Panc1 (cell line): ENCODE data around the gene TULP4. TPM values are rescaled to one million over a fixed set of nuclear protein-coding genes. Genes with fewer than 3 reads are reported as not detected.

Experiments
- ATAC-seq: fragments of 200-7000 bp; cut with Tn5 transposase; 2 replicates; pipeline ENCODE4 v1.9.1; 2020; ENCODE audit warnings: mild to moderate bottlenecking, moderate library complexity
- BruUV-seq: library from RNA; stranded (reverse); fragments of 400-500 nt; replicated peaks from 2 replicates; lab custom pipeline; 2021; lab: Mats Ljungman, UMichigan
- CTCF ChIA-PET: fragments of 300-600 bp; sonication (Branson Sonifier 250); formaldehyde crosslinking; loops from one replicate; lab custom pipeline; 2022; ENCODE audit warnings: antibody characterized with exemption; lab: Charles Lee
- POLR2A ChIA-PET: fragments of 300-600 bp; sonication (Branson Sonifier 250); formaldehyde crosslinking; loops from one replicate; lab custom pipeline; 2022; ENCODE audit warnings: antibody characterized with exemption; lab: Charles Lee
- DNase-seq: peaks from one replicate; pipeline ENCODE4 v3.0.0-alpha.2; 2010; ENCODE audit warnings: low read depth, low spot score
- H3K27ac ChIP-seq: 2 replicates; pipeline ENCODE4 v1.5.1; 2011; ENCODE audit warnings: mild to moderate bottlenecking, low read length, inconsistent platforms
- H3K27me3 ChIP-seq: fragments of 200-500 bp; sonication (Bioruptor generic); 2 replicates; pipeline ENCODE4 v1.6.0; 2014; ENCODE audit warnings: low read length, inconsistent platforms; ENCODE audit not compliant: control insufficient read depth, insufficient read depth
- H3K36me3 ChIP-seq: fragments of 200-500 bp; sonication (Bioruptor generic); 2 replicates; pipeline ENCODE4 v1.5.1; 2014; ENCODE audit warnings: inconsistent platforms, mild to moderate bottlenecking, low read length, moderate library complexity; ENCODE audit not compliant: control insufficient read depth, insufficient read depth
- H3K4me1 ChIP-seq: 2 replicates; pipeline ENCODE4 v1.5.1; 2011; ENCODE audit warnings: inconsistent platforms, mild to moderate bottlenecking, low read length, moderate library complexity; ENCODE audit not compliant: control insufficient read depth, insufficient read depth
- H3K4me3 ChIP-seq, 2 experiments: 2 replicates each; pipeline ENCODE4 v1.5.1; 2011 to 2012; ENCODE audit warnings: low read depth in 2 of 2, low read length in 2 of 2, mild to moderate bottlenecking in 2 of 2, inconsistent platforms in 1 of 2, moderate library complexity in 1 of 2
- H3K9me3 ChIP-seq: fragments of 200-500 bp; sonication (Bioruptor generic); 2 replicates; pipeline ENCODE4 v1.5.1; 2014; ENCODE audit warnings: low read depth, mild to moderate bottlenecking, inconsistent platforms, low read length, moderate library complexity; ENCODE audit not compliant: control insufficient read depth, insufficient read depth
- CTCF ChIP-seq: fragments of 450-650 bp; IDR thresholded peaks from 2 replicates; pipeline ENCODE4 v1.5.1; 2017; ENCODE audit warnings: mild to moderate bottlenecking
- POLR2AphosphoS5 ChIP-seq: IDR thresholded peaks from 2 replicates; pipeline ENCODE4 v1.6.1; 2012; ENCODE audit warnings: mild to moderate bottlenecking, low read depth, low read length, moderate library complexity
- SIN3A ChIP-seq: IDR thresholded peaks from 2 replicates; pipeline ENCODE4 v1.6.1; 2012; ENCODE audit warnings: low read depth, mild to moderate bottlenecking, low read length, moderate library complexity, borderline replicate concordance; ENCODE audit not compliant: insufficient read depth
- TCF7L2 ChIP-seq: IDR thresholded peaks from 2 replicates; pipeline ENCODE4 v1.6.1; 2011; ENCODE audit warnings: mild to moderate bottlenecking, low read depth, low read length, inconsistent platforms
- in situ Hi-C: cut with HindIII; loops from 2 replicates; pipeline ENCODE4 v1.10.0; 2016; ENCODE audit warnings: low sequenced_read_pairs, low pct_unique_long_range_greater_than_20kb
- intact Hi-C: fragments of 100-400 bp; cut with micrococcal nuclease; formaldehyde crosslinking; loops from one replicate; pipeline ENCODE4 v1.10.0; 2022; ENCODE audit not compliant: unreplicated experiment
- total RNA-seq: library from RNA; stranded (reverse); gene quantifications from one replicate; pipeline ENCODE4 v1.2.1, GENCODE V29; 2021; ENCODE audit not compliant: unreplicated experiment
- TF ChIP-seq, protein P1 (sequence below), 2 experiments: IDR thresholded peaks; 2 replicates each; pipeline ENCODE4 v1.6.1; 2011 to 2012; ENCODE audit warnings: low read depth in 2 of 2, control low read depth in 1 of 2, low read length in 1 of 2, mild to moderate bottlenecking in 1 of 2, moderate library complexity in 1 of 2; ENCODE audit not compliant: insufficient read depth in 1 of 2

TULP4 gene
- total RNA-seq, 1 experiment from 2014 or later = 105 TPM

GRCh38 chr6:158286413-158286812 lies 25.9 kb upstream of the TULP4 start:
- TF ChIP-seq, protein P1, sequence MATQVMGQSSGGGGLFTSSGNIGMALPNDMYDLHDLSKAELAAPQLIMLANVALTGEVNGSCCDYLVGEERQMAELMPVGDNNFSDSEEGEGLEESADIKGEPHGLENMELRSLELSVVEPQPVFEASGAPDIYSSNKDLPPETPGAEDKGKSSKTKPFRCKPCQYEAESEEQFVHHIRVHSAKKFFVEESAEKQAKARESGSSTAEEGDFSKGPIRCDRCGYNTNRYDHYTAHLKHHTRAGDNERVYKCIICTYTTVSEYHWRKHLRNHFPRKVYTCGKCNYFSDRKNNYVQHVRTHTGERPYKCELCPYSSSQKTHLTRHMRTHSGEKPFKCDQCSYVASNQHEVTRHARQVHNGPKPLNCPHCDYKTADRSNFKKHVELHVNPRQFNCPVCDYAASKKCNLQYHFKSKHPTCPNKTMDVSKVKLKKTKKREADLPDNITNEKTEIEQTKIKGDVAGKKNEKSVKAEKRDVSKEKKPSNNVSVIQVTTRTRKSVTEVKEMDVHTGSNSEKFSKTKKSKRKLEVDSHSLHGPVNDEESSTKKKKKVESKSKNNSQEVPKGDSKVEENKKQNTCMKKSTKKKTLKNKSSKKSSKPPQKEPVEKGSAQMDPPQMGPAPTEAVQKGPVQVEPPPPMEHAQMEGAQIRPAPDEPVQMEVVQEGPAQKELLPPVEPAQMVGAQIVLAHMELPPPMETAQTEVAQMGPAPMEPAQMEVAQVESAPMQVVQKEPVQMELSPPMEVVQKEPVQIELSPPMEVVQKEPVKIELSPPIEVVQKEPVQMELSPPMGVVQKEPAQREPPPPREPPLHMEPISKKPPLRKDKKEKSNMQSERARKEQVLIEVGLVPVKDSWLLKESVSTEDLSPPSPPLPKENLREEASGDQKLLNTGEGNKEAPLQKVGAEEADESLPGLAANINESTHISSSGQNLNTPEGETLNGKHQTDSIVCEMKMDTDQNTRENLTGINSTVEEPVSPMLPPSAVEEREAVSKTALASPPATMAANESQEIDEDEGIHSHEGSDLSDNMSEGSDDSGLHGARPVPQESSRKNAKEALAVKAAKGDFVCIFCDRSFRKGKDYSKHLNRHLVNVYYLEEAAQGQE (IDR thresholded peaks at IDR 0.05; ENCODE audit: insufficient read depth in 1 of 2, low read depth in 2 of 2, low read length in 1 of 2) = no peak
- TF ChIP-seq POLR2AphosphoS5 (no peak), TCF7L2 (no peak), CTCF (no peak), SIN3A (no peak)
- DNase-seq = no peak
- no peak for ATAC-seq
- no peaks in the 10 kb centered on the region for H3K27me3 ChIP-seq
- H3K4me1 ChIP-seq = no peaks in the 10 kb centered on the region; the same call in 1 of the 2 replicates
- no peaks in the 10 kb centered on the region; the same call in 1 of the 2 replicates for H3K9me3 ChIP-seq
- no TSS peak for BruUV-seq
- in situ Hi-C loops = no loop called here
- CTCF ChIA-PET = no interaction called here
- no peak overlapping the region for H3K4me3 ChIP-seq
- POLR2A ChIA-PET = no interaction called here
- no peaks in the 10 kb centered on the region; the same call in 1 of the 2 replicates for H3K36me3 ChIP-seq
- no peak overlapping the region for H3K27ac ChIP-seq
- intact Hi-C loops = no loop called here

GRCh38 chr6:158287047-158287446 lies 25.2 kb upstream of the TULP4 start:
- BruUV-seq = no TSS peak
- DNase-seq = no peak
- intact Hi-C loops = no loop called here
- POLR2A ChIA-PET = no interaction called here
- in situ Hi-C loops = no loop called here
- Histone ChIP-seq H3K4me3 (no peak overlapping the region), H3K9me3 (no peaks in the 10 kb centered on the region; the same call in 1 of the 2 replicates), H3K27ac (no peak overlapping the region), H3K36me3 (no peaks in the 10 kb centered on the region; the same call in 1 of the 2 replicates), H3K4me1 (no peaks in the 10 kb centered on the region; the same call in 1 of the 2 replicates), H3K27me3 (no peaks in the 10 kb centered on the region)
- CTCF ChIA-PET = no interaction called here
- ATAC-seq = no peak
- TF ChIP-seq SIN3A = no peak
- TF ChIP-seq TCF7L2 = no peak
- TF ChIP-seq POLR2AphosphoS5 = no peak
- TF ChIP-seq CTCF = no peak
- TF ChIP-seq, protein P1 (IDR thresholded peaks at IDR 0.05; ENCODE audit: insufficient read depth in 1 of 2, low read depth in 2 of 2, low read length in 1 of 2) = no peak
